Pons (tissue), 1 donor: Measurements from ENCODE around the gene TYR.
"Not testable (repeated sequence)": the region's sequence is repeated elsewhere in the genome, so short reads cannot be mapped to it uniquely, and the experiment has no call there.

Experiments
- DNase-seq: peaks from one replicate; pipeline ENCODE4 v3.0.0-alpha.2; 2016; ENCODE audit warnings: low spot score

The TYR gene

DNA sequence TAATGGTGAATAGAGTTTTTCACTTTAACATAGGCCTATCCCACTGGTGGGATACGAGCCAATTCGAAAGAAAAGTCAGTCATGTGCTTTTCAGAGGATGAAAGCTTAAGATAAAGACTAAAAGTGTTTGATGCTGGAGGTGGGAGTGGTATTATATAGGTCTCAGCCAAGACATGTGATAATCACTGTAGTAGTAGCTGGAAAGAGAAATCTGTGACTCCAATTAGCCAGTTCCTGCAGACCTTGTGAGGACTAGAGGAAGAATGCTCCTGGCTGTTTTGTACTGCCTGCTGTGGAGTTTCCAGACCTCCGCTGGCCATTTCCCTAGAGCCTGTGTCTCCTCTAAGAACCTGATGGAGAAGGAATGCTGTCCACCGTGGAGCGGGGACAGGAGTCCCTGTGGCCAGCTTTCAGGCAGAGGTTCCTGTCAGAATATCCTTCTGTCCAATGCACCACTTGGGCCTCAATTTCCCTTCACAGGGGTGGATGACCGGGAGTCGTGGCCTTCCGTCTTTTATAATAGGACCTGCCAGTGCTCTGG is at the start of gene TYR:
TSS of gene TYR (plus strand) at position 185 of the 541 bp plus-strand sequence. CDS start at position 264, 79 bp downstream.
- no peak for DNase-seq

DNA sequence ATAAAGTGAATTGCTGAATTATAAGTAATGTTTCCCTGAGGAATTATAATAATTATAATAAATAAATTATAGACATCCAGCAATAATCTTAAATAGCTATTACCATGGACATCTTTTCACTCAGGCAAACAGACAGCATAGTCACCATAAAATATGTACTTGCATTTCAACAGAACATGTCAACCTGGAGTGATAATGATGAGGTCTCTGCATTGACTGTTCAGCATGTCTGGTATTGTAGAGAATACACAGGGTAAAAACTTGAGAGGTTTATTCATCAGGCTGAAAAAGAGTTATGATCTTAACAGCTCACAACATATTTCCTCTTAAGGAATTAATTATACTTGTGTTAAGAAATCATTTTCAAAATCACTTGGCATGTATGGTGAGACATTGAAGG is 41.1 kb upstream of the TYR start:
- DNase-seq = no peak

DNA sequence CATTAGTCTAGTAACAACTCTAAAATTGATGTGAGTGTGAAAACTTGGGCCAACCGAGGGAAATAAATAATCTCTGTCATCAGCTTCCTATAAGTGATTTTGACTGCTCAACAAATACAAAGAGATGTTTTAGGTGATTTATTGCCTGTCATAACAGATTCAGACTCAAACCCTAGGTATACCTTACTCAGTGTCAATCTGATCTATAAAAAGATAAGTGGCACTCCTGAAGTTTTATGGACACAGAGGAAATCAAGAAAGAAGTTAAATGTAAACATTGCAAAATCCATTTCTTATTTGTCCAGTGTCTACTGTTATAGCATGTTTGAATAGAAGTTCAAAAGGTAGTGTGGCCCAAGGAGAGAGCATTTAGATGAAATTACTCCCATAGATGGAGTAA is 30.4 kb upstream of the TYR start:
- no peak for DNase-seq

DNA sequence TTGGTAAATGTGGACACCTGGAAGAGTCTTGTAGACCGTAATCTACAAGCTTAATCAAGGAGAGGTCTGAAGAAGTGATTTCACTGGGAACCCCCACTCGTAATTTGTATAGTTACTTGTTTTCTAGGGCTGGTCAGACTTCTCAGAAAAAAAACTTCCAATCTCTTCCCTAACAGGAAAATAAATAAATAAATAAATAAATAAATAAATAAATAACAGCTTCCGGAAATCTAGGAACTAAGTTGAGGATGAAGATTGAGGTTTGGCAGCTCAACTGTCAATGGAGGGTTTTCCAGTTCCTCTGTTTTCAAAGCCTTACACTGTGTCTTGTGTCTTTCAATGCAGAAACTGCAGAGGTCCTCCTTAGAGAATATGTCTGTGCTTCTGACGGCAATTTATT is 17.7 kb upstream of the TYR start:
- DNase-seq = no peak

DNA sequence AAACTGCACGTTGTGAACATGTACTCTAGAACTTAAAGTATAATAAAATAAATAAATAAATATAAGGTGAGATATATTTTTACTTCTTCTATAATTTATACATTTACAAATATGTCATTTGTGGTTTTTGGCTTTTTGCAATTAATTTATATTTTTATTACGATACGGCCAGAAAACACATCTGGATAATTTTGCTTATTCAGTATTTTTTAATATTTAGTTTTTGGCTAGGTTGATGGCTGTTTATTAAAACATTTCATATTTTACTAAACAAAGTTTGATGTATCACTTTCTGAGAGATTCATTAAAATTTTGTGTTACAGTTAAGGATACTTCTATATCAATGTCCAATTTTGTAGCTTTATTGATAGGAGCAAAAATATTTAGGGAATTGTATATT is 15.7 kb upstream of the TYR start:
- no peak for DNase-seq

DNA sequence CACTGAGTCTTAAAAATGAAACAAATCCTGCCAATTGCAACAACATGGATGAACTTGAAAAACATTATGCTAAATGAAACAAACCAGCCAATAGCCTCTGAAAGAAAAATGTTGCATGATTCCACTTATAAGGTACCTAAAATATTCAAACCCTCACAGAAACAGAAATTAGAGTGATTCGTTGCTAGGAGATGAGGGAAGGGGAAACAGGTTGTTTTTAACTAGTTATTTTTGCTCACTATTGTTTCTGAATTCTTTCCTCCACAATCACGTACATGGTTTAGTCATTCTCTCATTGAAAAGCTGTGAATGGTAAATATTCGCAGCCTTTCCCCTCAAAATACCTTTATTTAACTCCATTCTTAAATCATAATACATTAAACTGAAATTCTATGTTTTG is 14.0 kb upstream of the TYR start:
- no peak for DNase-seq

DNA sequence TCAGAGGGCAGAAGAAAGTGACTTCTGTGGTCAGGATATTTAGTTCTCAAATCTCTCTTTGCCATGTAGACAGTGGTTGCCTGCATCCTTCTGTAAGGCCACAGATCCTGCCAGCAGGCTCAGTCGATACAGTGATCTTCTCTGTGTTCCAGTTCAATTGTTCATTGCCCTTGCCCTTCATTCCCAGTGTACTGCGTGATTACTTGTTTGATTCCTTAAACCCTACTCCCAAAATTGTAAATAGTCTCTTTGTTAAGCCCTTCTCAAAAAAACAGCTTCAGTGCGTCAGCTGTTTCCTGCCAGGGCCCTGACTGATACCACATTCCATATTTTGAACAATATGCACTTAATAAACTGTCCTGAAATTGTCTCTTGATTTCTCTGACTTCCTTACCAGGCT is 9.3 kb upstream of the TYR start:
- DNase-seq = peak; percentile 30

DNA sequence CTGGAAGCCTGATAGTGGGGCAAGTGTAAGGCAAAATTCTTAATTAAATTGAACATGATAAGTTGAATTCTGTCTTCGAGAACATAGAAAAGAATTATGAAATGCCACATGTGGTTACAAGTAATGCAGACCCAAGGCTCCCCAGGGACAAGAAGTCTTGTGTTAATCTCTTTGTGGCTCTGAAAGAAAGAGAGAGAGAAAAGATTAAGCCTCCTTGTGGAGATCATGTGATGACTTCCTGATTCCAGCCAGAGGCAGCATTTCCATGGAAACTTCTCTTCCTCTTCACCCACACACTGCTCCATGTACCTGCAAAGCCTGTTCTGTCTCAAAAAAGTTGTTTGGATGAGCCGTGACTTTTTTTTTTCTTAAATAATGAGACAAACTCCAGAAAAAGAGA is 1.9 kb upstream of the TYR start:
- DNase-seq = no peak

DNA sequence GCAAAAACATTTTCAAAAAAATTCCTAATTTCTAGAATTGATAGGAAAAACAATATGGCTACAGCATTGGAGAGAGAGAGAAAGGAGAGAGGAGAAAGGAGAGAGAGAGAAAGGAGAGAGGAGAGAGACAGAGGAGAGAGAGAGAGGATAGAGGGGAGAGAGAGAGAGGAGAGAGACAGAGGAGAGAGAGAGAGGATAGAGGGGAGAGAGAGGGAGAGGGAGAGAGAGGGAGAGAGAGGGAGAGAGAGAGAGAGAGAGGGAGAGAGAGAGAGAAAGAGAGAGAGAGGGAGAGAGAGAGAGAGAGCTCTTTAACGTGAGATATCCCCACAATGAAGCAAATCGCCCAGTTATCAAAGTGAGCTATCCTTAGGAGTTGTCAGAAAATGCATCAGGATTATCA is 737 bp upstream of the TYR start:
- no peak for DNase-seq

DNA sequence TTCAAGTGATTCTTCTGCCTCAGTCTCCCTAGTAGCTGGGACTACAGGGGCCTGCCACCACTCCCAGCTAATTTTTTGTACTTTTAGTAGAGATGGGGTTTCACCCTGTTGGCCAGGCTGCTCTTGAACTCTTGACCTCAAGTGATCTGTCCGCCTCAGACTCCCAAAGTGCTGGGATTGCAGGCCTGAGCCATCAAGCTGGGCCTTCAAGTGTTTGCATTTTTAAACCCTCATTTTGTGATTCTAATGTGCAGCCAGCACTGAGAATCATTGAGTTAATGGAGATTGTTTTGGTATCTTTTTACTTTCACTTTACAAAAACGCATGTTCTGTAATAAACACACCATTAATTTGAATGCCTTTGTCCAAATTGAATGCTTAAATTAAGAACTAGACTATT is 3.4 kb downstream of the TYR start:
- DNase-seq = no peak

DNA sequence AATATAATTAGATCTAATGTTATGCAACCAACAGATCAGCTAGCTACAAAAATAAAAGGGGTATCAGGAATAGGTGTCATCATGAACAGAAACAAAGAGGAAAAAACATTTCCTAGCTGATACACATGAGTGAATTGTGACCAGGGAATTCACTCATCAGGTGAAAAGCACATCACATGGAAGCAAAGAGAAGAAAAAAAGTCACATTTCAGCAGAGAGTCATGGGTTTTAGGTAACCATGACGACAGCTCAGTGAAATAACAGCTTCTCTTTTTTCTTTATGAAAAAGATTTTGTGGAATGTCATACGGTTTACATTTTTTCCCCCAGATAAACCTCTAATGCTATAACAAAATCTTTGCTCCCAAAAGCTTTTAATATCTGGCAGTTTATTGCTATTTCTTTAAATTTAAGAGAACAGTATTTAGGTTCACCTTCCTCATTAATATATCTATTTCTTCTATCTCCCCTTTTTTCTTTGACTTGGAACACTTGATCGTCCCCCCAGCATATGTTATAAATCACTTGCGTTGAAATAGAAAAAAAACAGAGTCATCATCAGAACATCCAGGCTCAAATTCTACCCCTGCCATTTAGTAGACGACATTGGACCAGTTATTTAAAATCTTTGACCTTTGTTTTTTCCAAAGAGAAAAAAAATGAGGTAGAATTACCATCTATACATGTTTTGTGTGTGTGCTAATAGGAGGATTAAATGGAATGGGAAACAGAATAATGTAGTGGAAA is 5.3 kb downstream of the TYR start:
- DNase-seq = no peak

DNA sequence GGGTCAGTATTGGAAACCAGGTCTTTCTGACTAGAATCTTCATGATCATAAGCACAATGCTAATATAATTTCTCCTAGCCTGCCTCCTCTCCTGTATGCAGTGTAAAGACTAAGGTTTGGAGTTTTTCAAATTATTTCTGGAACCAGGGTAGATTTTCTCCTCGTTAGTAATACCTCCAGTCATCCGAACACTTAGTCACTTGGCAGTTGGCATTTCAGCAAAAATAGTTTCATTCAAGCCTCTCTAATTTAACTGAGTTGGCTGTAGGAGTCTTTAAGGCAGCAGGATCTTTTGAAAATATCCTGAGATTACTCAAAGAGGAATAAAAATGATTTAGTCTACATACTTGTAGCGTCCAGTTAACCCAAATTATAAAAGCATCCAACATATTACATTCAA is 6.3 kb downstream of the TYR start:
- no peak for DNase-seq

DNA sequence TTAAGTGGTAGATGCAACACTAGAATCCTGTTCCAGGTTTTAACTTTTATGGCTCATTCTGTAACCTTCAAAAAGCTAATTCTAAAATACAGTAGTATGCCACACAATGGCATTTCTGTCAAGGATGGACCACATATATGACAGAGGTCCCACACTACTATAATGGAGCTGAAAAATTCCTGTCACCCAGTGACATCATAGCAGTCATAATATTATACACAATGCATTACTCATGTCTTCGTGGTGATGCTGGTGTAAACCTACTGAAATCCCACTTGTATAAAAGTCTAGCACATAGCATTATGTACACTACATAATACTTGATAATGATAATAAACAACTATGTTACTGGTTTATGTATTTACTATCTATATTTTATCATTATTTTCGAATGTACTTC is 12.1 kb downstream of the TYR start:
- no peak for DNase-seq

DNA sequence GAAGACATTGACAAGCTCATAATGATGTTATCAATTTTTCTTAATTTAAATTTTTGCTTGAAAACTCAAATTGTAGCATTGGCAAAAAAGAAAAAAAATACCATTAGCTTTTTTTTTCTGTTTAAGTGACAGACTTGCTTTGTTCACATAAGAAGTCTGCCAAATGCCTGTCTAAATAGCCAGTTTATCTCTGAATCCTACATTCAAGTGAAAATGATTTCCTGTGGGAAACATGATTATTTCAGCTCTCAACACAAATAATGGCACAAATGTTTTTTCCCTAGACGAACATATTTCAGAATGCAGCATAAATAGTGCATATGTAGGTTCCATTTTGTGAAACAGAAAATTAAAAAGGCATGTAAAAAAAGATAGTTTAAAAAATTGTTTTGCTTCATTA is 23.5 kb downstream of the TYR start:
- DNase-seq = no peak

DNA sequence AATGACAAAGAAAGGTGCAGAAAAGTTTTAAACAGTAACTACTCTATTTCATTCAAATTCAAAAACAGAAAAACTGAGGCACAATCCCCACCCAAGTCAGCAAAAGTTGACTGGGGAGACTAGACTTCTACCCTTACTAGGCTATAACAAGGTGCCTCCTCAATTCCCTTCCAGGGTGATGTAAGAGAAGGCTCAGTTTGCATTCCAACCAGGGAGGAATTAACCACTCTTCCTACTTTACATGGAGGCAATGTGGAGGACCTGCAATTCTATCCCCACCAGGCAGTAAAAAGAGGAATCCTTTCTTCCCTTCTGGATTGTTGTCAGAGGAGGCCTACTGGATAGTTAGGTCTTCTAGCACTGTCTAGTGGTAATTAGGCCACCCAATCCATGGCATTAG is 26.1 kb downstream of the TYR start:
- DNase-seq = no peak

DNA sequence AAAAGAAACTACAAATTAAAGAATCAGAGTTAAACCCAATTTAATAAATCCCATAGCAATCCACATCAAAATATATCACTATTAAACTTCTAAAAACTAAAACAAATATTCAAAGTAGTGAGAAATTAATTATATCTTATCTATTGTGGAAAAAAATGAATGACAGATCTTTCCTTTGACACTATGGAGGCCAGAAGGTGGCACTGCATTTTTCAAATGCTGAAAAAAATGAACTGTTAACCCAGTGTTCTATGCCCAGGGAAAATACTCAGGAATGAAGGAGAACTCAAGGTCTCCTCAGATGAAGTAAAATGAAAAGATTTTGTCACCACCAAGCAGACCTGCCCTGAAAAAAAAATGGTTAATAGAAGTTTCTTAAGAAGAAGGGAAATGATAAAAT is 27.7 kb downstream of the TYR start:
- DNase-seq = no peak

DNA sequence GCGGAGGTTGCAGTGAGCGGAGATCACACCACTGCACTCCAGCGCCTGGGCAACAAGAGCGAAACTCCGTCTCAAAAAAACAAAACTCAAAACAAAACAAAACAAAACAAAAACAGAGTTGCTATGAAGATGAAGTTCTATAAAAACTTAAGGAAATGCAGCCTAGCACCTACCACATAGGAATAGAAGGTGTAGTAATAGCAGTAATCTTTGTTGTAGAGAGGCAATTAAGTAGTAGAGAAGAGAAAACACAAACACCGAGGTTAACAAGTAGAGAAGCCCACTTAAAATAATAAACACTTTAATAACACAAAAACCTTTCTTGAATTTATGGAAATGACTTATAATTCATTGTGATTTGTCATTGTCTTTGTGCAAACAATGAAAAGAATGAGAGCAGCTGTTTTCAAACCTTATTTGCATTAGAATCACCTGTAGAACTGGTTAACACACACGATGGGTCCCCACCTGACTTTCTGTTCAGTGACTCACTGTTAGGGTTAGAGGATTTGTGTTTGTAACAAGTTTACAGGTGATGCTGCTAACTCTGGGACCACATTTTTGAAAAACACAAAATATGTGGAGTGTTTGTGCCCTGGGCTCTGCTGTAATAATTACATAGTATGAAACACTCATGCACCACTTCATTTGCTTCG is 43.1 kb downstream of the TYR start:
- no peak for DNase-seq

DNA sequence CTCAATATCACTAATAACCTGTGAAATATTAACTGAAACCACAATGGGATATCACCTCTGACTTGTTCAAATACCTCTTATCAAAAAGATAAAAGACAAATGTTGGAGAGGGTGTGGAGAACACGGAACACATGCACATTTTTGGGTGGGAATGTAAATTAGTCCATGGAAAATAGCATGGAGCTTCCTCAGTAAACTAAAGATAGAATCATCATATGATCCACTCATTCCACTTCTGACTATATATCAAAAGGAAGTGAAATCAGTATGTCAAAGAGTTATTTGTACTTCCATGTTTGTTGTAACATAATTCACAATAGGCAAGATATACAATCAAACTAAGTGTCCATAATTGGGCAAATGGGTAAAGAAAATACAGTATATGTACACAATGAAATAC is 57.4 kb downstream of the TYR start:
- DNase-seq = no peak

DNA sequence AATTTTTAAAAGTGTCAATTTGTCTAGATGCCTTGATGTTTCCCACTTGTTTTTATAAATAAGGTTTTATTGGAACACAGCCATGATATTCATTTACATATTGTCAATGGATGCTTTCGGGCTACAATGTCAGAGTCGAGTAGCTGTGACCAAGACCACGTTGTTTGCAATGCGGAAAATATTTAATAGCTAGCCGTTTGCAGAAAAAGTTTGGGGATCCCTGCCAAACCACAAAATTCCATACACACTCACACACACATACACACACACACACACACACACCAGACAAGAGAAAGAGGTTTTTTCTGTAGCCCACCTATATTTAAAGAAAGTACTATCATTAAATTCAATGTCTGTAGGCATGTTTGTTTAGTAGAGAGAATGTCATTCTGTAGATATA is 58.3 kb downstream of the TYR start:
- DNase-seq = no peak

DNA sequence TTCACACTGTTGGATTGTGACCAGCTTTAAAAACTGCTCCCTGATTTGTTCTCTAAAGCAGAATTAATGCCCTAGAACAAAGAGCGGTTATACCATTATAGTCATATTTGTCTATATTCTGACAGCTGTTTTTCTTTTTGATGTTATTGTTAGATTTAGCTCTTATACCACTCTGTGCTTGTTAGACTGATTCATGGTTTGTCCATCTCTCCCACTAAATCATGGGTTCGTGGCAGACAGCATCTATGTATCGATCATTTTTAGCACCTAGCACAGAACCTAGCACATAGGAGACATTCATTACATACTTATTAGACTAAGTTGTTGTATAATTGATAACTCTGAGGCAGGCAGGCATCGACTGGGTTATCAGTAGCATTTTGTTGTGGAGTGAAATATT is 69.3 kb downstream of the TYR start:
- not testable (repeated sequence) for DNase-seq

DNA sequence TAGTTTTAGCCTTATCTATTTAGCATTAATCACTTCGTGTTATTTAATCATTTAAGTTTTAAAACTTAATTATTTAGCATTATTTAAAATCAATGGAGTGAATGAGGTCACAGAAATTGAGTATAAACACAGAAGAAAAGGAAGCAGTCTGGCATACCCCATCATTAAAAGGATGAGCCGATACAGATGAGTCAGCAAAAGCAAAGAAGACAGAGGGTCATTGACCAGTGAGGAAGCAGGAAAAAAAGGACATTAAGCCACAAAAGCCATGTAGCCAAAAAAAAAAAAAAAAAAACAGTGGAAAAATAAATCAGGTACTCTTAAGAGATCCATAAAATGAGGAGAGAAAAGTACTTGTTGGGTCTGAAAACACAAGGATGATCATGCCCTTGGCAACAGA is 71.5 kb downstream of the TYR start:
- no peak for DNase-seq

DNA sequence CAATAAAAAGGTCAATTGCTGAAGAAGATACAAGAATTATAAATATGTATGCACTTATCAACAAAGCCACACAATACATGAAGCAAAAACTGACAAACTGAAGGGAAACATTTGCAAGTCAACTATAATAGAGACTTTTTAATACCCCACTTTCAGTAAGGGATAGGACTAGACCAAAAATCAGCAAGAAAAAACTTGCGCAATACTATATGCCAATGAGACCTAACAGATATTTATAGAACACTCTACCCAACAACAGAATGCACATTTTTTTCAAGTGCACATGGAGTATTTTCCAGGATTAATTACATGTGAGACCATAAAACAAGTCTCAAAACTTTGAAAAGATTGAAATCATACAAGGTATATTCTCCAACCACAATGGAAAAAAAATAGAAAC is 83.8 kb downstream of the TYR start:
- DNase-seq = not testable (repeated sequence)

DNA sequence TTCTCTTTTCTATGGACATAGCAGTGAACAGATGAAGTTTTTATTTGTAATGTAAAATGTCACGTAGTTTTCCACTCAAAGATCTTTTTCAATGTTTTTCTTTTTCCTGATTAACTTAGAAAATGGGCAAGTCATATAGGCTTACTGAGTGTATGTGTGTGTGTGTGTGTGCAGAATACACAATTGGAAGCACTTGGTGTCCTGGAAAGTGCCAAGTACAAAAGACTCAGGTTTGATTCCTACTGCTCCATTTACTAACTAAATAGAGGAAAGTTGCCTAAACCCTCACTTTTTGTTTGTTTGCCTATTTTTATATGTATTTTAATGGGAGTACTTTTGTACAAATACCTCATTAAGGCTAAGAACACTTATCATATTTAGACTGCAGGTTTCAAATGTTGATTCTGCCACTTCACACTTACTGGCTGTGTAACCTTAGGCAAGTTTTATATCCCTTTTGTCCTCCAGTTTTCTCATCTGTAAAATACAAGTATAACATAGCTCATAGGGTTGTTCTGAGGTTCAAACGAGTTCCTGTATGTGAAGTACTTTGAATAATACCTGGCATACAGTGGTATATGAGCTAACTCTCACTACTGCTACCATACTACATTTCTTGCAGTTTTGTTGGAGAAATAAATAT is 90.1 kb downstream of the TYR start:
- no peak for DNase-seq
